Measurements from ENCODE around the gene SOBP. TPM values are rescaled to one million over a fixed set of nuclear protein-coding genes. Genes with fewer than 3 reads are reported as not detected.

Gene SOBP
- total RNA-seq, 3 donors from 2014 or later = 1.1 to 2.1 (median 1.8) TPM

DNA sequence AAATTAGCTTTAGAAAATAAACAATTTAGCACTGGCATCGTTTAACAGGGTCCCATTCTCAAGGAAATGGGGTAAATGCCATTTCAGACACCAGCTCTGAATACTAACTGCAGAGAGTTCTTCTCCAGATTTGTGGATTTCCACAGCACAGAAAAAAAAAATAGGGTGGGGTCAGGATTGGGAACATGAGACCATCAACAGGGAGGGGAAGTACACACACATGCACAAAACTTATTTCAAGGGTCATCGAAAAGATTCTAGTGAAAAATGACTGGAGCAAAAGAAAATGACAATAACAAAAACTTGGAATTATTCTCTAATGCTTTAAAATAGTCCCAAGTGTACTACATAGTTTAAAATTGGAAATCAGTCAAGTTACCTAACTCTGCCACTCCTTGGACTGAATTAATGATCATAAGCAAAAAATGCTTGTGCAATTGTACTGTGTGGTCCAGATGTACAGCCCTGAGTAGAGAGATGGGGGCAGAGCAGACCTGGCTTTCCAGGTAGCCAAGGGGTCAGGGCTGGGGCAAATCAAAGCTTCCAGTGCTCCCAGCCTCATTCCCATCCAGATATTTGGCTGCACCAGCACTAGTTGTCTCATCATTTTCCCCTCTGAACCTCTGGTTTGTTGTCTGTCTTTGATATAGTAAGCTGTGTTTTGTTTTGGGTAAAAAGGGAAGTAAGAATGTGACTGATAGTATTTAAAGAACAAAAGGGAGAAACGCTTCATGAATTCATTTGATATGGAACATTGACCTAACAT, 152.4 kb downstream of the SOBP start:
- no peaks in the 10 kb centered on the region for H3K9me3 Mint-ChIP-seq
- ATAC-seq = no peak
- no peaks in the 10 kb centered on the region for H3K36me3 Mint-ChIP-seq (ENCODE audit: insufficient read depth)
- peaks cover 22% of the 10 kb centered on the region for H3K27me3 Mint-ChIP-seq (ENCODE audit: low read depth)
- no peak for DNase-seq
- no peak overlapping the region for H3K4me3 Mint-ChIP-seq
- no peaks in the 10 kb centered on the region for H3K4me1 Mint-ChIP-seq (ENCODE audit: low read depth)

GRCh38 chr6:107642861-107643328, 153.0 kb downstream of the SOBP start:
- DNase-seq (no peak), ATAC-seq (no peak)

GRCh38 chr6:107644513-107644912, 154.6 kb downstream of the SOBP start:
- Mint-ChIP-seq H3K36me3 (ENCODE audit: insufficient read depth) (no peaks in the 10 kb centered on the region), H3K27me3 (ENCODE audit: low read depth) (peaks cover 16% of the 10 kb centered on the region), H3K9me3 (no peaks in the 10 kb centered on the region), H3K4me1 (ENCODE audit: low read depth) (no peaks in the 10 kb centered on the region), H3K4me3 (no peak overlapping the region)
- ATAC-seq (no peak), DNase-seq (no peak)

More at GRCh38 chr6:107642861-107643328, 153.0 kb downstream of the SOBP start:
- H3K4me3 Mint-ChIP-seq = no peak overlapping the region
- H3K4me1 Mint-ChIP-seq (ENCODE audit: low read depth) = no peaks in the 10 kb centered on the region
- H3K27me3 Mint-ChIP-seq (ENCODE audit: low read depth) = peaks cover 16% of the 10 kb centered on the region
- H3K9me3 Mint-ChIP-seq = no peaks in the 10 kb centered on the region
- H3K36me3 Mint-ChIP-seq (ENCODE audit: insufficient read depth) = no peaks in the 10 kb centered on the region

DNA sequence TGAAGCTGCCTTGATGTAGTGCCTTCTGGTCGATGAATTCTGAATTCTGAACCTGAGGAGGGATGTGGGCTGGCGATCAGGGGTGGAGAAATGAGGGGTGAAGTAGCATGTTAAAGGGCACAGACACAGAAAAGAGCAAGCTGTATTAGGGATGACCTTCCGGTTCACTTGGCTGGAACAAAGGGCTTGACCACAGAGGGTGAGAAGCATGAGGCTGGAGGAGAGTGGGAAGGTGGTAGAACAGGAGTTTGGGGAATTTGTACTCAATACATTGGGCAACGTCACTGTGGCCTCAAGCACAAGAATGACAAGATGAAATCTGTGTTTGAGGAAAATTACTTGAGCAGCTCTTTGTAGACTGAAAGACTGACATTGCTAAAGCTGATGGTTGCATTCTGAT, 155.8 kb downstream of the SOBP start:
- Mint-ChIP-seq H3K4me1 (ENCODE audit: low read depth) (no peaks in the 10 kb centered on the region), H3K36me3 (ENCODE audit: insufficient read depth) (no peaks in the 10 kb centered on the region), H3K9me3 (no peaks in the 10 kb centered on the region), H3K4me3 (no peak overlapping the region), H3K27me3 (ENCODE audit: low read depth) (peaks cover 12% of the 10 kb centered on the region)
- DNase-seq = no peak
- ATAC-seq = no peak

DNA sequence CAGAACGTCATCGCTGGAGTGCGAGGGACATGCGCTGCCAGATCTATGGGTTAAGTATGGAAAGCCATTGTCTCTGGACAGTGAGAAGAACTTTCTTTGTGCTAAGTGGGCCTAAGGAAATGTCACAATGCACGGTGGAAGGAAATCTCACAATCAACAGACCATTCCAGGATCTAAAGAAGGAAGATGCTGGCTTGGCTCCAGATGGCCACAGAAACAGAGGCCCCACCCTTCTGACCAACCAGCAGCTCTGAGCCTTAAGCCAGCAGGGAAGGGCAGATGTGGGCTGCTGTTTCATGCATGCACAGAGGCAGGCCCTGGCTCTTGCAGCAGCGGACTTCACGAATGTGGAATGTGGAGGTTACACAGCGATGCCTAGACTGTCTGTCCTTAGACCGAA, 156.3 kb downstream of the SOBP start:
- ATAC-seq (no peak), DNase-seq (no peak)
- H3K4me1 Mint-ChIP-seq (ENCODE audit: low read depth) = no peaks in the 10 kb centered on the region
- no peaks in the 10 kb centered on the region for H3K36me3 Mint-ChIP-seq (ENCODE audit: insufficient read depth)
- H3K27me3 Mint-ChIP-seq (ENCODE audit: low read depth) = peaks cover 10% of the 10 kb centered on the region
- no peaks in the 10 kb centered on the region for H3K9me3 Mint-ChIP-seq
- no peak overlapping the region for H3K4me3 Mint-ChIP-seq

GRCh38 chr6:107646776-107647438, 157.0 kb downstream of the SOBP start:
- no peaks in the 10 kb centered on the region for H3K4me1 Mint-ChIP-seq (ENCODE audit: low read depth)
- no peaks in the 10 kb centered on the region for H3K36me3 Mint-ChIP-seq (ENCODE audit: insufficient read depth)
- no peaks in the 10 kb centered on the region for H3K9me3 Mint-ChIP-seq
- peaks cover 9% of the 10 kb centered on the region for H3K27me3 Mint-ChIP-seq (ENCODE audit: low read depth)
- H3K4me3 Mint-ChIP-seq = no peak overlapping the region
- no peak for ATAC-seq
- DNase-seq = no peak

DNA sequence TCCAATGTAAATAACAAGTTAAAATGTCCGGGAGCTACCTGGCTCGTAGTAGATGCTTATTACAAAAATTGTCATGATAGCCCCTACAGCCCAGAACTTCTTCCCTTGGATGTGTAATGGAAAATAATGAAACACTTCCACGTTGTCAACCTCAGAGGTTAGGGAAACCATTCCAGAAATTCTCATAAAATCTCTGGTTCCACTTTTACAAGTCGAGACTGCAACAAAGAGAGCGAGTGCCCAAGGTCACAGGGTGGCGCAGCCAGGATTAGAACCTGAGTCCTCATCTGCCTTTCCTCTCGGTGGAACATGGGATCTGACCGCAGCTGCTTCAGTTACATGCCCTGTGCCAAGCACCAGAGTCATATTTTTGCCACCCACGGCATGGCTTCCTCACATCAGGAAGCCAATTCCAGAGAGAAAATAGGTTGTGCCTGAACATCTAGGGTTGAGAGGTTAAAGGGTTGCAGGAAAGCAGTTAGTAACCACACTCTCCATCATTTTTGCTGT, 157.6 kb downstream of the SOBP start:
- ATAC-seq (no peak), DNase-seq (no peak)
- H3K4me3 Mint-ChIP-seq = no peak overlapping the region
- H3K36me3 Mint-ChIP-seq (ENCODE audit: insufficient read depth) = no peaks in the 10 kb centered on the region
- no peaks in the 10 kb centered on the region for H3K4me1 Mint-ChIP-seq (ENCODE audit: low read depth)
- H3K9me3 Mint-ChIP-seq = no peaks in the 10 kb centered on the region
- H3K27me3 Mint-ChIP-seq (ENCODE audit: low read depth) = peaks cover 4% of the 10 kb centered on the region

DNA sequence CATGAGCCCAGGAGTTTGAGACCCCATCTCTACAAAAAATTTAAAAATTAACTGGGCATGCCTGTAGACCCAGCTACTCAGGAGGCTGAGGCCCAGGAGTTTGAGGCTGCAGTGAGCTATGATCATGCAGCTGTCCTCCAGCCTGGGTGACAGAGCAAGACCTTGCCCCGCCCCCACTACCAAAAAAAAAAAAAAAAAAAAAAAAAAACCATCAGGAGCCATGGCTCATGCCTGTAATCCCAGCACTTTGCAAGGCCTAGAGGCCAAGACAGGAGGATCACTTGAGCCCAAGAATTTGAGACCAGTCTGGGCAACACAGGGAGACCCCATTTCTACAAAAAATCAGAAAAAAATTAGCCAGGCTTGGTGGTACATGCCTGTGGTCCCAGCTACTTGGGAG, 159.1 kb downstream of the SOBP start:
- Mint-ChIP-seq H3K27me3 (ENCODE audit: low read depth) (peaks cover 2% of the 10 kb centered on the region), H3K4me3 (no peak overlapping the region), H3K36me3 (ENCODE audit: insufficient read depth) (no peaks in the 10 kb centered on the region), H3K9me3 (no peaks in the 10 kb centered on the region), H3K4me1 (ENCODE audit: low read depth) (no peaks in the 10 kb centered on the region)
- DNase-seq = no peak
- ATAC-seq = no peak

DNA sequence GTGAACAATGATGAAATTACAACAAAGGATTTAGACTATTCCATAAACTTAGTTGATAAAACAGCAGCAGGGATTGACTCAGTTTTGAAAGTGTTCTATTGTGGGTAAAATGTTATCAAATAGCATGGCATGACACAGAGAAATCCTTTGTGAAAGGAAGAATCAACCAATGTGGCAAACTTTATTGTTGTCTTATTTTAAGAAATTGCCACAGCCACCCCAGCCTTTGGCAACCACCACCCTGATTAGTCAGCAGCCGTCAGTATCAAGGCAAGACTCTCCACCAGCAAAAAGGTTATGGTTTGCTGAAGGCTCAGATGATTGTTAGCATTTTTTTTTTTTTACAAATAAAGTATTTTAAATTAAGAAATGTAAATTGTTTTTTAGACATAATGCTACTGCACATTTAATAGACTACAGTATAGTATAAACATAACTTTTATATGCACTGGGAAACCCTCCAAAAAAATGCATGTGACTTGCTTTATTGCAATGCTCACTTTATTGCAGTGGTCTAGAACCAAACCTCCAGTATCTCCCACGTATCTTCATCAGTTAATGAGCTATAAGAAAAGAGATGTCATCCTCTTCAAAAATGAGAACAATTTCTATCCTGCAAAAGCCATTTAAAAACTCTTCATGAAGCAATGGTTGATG, 162.7 kb downstream of the SOBP start:
- Mint-ChIP-seq H3K27me3 (ENCODE audit: low read depth) (no peaks in the 10 kb centered on the region), H3K36me3 (ENCODE audit: insufficient read depth) (no peaks in the 10 kb centered on the region), H3K4me1 (ENCODE audit: low read depth) (peaks cover 17% of the 10 kb centered on the region), H3K4me3 (no peak overlapping the region), H3K9me3 (no peaks in the 10 kb centered on the region)
- no peak for DNase-seq
- ATAC-seq = no peak

GRCh38 chr6:107653183-107653580, 163.3 kb downstream of the SOBP start:
- Mint-ChIP-seq H3K4me1 (ENCODE audit: low read depth) (peaks cover 22% of the 10 kb centered on the region), H3K9me3 (no peaks in the 10 kb centered on the region), H3K27me3 (ENCODE audit: low read depth) (no peaks in the 10 kb centered on the region), H3K4me3 (no peak overlapping the region), H3K36me3 (ENCODE audit: insufficient read depth) (no peaks in the 10 kb centered on the region)
- no peak for DNase-seq
- ATAC-seq = no peak

DNA sequence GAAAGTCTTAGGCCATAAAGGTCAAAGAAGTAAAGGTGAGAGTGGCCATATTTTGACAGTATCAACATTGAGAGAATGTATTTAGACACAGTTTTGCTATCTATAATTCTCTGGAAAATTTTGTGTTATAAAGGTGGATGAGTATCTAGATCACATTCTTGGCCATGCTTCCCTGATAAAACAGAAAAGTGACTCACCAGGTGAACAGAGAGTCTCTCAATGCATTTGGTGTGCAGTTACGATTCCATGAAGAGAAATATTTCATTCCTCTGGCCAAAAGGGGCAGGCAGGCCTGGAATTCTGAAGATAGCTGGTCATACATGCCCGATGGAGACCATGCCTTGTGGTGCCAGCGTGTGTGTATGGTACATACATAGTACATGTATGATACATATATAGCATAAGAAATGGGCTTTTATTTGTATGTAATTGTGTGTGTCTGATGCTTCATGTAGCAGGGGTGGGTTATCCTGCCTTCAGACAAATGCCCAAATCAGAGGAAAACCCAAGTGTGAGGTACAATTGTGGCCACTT, 164.0 kb downstream of the SOBP start:
- Mint-ChIP-seq H3K9me3 (no peaks in the 10 kb centered on the region), H3K4me1 (ENCODE audit: low read depth) (peaks cover 30% of the 10 kb centered on the region), H3K4me3 (no peak overlapping the region), H3K27me3 (ENCODE audit: low read depth) (no peaks in the 10 kb centered on the region), H3K36me3 (ENCODE audit: insufficient read depth) (no peaks in the 10 kb centered on the region)
- DNase-seq (no peak), ATAC-seq (no peak)

DNA sequence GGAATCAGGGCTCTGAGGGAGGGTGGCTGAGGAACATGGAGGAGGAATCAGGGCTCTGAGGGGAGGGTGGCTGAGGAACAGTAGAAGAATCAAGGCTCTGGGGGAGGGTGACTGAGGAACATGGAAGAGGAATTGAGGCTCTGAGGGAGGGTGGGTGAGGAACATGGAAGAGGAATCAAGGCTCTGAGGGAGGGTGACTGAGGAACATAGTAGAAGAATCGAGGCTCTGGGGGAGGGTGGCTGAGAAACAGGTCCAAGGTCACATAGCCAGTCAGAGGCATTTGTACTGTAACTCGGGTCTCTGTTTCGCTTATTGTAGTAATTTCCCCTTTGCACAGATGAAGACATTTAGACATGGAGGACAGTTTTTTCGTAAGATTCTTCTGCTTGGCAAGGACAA, 164.8 kb downstream of the SOBP start:
- DNase-seq (no peak), ATAC-seq (no peak)
- Mint-ChIP-seq H3K27me3 (ENCODE audit: low read depth) (no peaks in the 10 kb centered on the region), H3K36me3 (ENCODE audit: insufficient read depth) (no peaks in the 10 kb centered on the region), H3K9me3 (no peaks in the 10 kb centered on the region), H3K4me1 (ENCODE audit: low read depth) (peaks cover 33% of the 10 kb centered on the region), H3K4me3 (no peak overlapping the region)

DNA sequence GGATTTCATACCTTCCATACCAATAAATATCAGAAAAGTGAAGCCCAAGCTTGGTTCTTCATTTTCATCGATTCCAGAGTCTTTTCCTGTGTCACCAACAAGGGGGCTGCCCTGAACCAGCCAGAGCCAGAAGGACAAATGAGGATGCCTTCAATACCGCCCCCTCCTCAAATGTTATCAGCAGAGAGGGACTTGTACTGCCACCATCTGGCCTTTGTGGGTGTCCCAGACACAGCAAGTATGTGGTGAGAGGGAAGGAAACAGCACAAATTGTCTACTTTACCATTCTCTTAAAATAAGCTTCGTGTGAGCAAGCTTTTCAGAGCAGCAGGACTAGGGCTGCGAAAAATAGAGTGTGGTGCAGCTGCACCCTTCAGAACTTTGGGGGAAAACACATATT, 165.3 kb downstream of the SOBP start:
- Mint-ChIP-seq H3K4me1 (ENCODE audit: low read depth) (peaks cover 33% of the 10 kb centered on the region), H3K36me3 (ENCODE audit: insufficient read depth) (no peaks in the 10 kb centered on the region), H3K4me3 (no peak overlapping the region), H3K9me3 (no peaks in the 10 kb centered on the region), H3K27me3 (ENCODE audit: low read depth) (no peaks in the 10 kb centered on the region)
- ATAC-seq (no peak), DNase-seq (no peak)

- Mint-ChIP-seq H3K27me3 (ENCODE audit: low read depth) (no peaks in the 10 kb centered on the region), H3K4me3 (no peak overlapping the region), H3K36me3 (ENCODE audit: insufficient read depth) (no peaks in the 10 kb centered on the region), H3K9me3 (no peaks in the 10 kb centered on the region), H3K4me1 (ENCODE audit: low read depth) (peaks cover 33% of the 10 kb centered on the region)
- DNase-seq (no peak), ATAC-seq (no peak)
Measured at GRCh38 chr6:107655864-107656263, 165.9 kb downstream of the SOBP start.
